DND-41 (cell line): ENCODE data around the gene DAAM2.

ENCODE experiments used
- ATAC-seq: fragments of 200-7000 bp; cut with Tn5 transposase; 3 replicates; pipeline ENCODE4 v1.9.1; 2021; ENCODE audit warnings: low read depth; ENCODE audit not compliant: insufficient read depth
- DNase-seq: peaks from one replicate; pipeline ENCODE4 v3.0.0-alpha.2; 2020
- H2AFZ ChIP-seq: 2 replicates; pipeline ENCODE4 v1.6.0; 2012; ENCODE audit warnings: low read depth, low read length
- H3K27ac ChIP-seq: 2 replicates; pipeline ENCODE4 v1.5.1; 2012; ENCODE audit warnings: low read length, inconsistent platforms
- H3K27me3 ChIP-seq: fragments of 200-600 bp; sonication (generic); 2 replicates; pipeline ENCODE4 v1.6.0; 2012; ENCODE audit warnings: low read length, mild to moderate bottlenecking, inconsistent platforms; ENCODE audit not compliant: insufficient read depth, poor library complexity
- H3K36me3 ChIP-seq: 2 replicates; pipeline ENCODE4 v1.5.1; 2012; ENCODE audit warnings: low read length, inconsistent platforms; ENCODE audit not compliant: insufficient read depth
- H3K4me1 ChIP-seq: 2 replicates; pipeline ENCODE4 v1.5.1; 2012; ENCODE audit warnings: mild to moderate bottlenecking, low read length; ENCODE audit not compliant: insufficient read depth
- H3K4me2 ChIP-seq: 2 replicates; pipeline ENCODE4 v1.6.0; 2012; ENCODE audit warnings: mild to moderate bottlenecking, moderate library complexity, low read length, inconsistent platforms; ENCODE audit not compliant: insufficient read depth
- H3K4me3 ChIP-seq, 2 experiments: fragments of 200-600 bp in 1 of 2; shearing (Covaris generic) in 1 of 2; 2 replicates each; pipeline ENCODE4 v1.5.1; 2012 to 2016; ENCODE audit warnings: inconsistent platforms in 2 of 2, low read length in 2 of 2, mild to moderate bottlenecking in 2 of 2, low read depth in 1 of 2, moderate library complexity in 1 of 2
- H3K79me2 ChIP-seq: 2 replicates; pipeline ENCODE4 v1.6.0; 2012; ENCODE audit warnings: low read length, inconsistent platforms; ENCODE audit not compliant: insufficient read depth
- H3K9ac ChIP-seq: 2 replicates; pipeline ENCODE4 v1.6.0; 2012; ENCODE audit warnings: low read depth, mild to moderate bottlenecking, inconsistent platforms, low read length, moderate library complexity
- H3K9me3 ChIP-seq: 2 replicates; pipeline ENCODE4 v1.5.1; 2012; ENCODE audit warnings: low read length, moderate library complexity, mild to moderate bottlenecking, inconsistent platforms; ENCODE audit not compliant: insufficient read depth, severe bottlenecking
- H4K20me1 ChIP-seq: 2 replicates; pipeline ENCODE4 v1.6.0; 2012; ENCODE audit warnings: low read length; ENCODE audit not compliant: insufficient read depth
- EZH2 ChIP-seq: IDR thresholded peaks from 3 replicates; pipeline ENCODE4 v1.6.1; 2012; ENCODE audit warnings: borderline replicate concordance, low read depth, mild to moderate bottlenecking, moderate library complexity, low read length, inconsistent platforms; ENCODE audit not compliant: severe bottlenecking
- TF ChIP-seq, protein P1 (sequence below): IDR thresholded peaks from 2 replicates; pipeline ENCODE4 v1.5.1; 2012; ENCODE audit warnings: borderline replicate concordance, low read length, moderate library complexity, mild to moderate bottlenecking; ENCODE audit not compliant: poor library complexity, severe bottlenecking; ENCODE audit errors: extremely low read depth

The DAAM2 gene

DNA sequence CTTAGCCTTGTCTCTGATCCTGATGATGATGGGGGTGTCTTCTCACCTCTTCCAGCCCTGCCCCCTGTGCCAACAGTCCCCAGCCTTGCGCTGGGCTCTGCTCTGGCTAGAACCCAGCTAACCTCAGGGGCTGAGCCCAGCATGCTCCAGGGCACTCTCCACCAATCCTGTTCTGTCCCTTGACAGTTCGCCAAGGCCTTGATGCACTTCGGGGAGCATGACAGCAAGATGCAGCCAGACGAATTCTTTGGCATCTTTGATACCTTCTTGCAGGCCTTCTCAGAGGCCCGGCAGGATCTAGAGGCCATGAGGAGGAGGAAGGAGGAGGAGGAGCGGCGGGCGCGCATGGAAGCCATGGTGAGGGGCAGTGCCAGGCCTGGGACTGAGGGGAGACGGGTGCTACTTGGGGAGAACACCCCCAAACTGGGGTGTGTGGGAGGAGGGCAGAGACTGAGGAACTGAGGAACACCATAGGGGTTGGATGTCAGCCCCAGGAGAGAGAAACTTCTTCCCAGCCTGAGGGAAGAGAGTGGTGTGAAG, 109.0 kb downstream of the DAAM2 start:
- no peak overlapping the region for H2AFZ ChIP-seq
- H3K27me3 ChIP-seq, result no peaks in the 10 kb centered on the region
- no peak overlapping the region for H3K4me3 ChIP-seq
- ATAC-seq (no peak), DNase-seq (no peak)
- no peaks in the 10 kb centered on the region for H4K20me1 ChIP-seq
- no peaks in the 10 kb centered on the region for H3K4me1 ChIP-seq
- TF ChIP-seq EZH2, result no peak
- TF ChIP-seq, protein P1, sequence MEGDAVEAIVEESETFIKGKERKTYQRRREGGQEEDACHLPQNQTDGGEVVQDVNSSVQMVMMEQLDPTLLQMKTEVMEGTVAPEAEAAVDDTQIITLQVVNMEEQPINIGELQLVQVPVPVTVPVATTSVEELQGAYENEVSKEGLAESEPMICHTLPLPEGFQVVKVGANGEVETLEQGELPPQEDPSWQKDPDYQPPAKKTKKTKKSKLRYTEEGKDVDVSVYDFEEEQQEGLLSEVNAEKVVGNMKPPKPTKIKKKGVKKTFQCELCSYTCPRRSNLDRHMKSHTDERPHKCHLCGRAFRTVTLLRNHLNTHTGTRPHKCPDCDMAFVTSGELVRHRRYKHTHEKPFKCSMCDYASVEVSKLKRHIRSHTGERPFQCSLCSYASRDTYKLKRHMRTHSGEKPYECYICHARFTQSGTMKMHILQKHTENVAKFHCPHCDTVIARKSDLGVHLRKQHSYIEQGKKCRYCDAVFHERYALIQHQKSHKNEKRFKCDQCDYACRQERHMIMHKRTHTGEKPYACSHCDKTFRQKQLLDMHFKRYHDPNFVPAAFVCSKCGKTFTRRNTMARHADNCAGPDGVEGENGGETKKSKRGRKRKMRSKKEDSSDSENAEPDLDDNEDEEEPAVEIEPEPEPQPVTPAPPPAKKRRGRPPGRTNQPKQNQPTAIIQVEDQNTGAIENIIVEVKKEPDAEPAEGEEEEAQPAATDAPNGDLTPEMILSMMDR, result no peak
- no peak overlapping the region for H3K9ac ChIP-seq
- H3K27ac ChIP-seq, result no peak overlapping the region
- no peaks in the 10 kb centered on the region for H3K9me3 ChIP-seq
- no peaks in the 10 kb centered on the region for H3K79me2 ChIP-seq
- no peak overlapping the region for H3K4me2 ChIP-seq
- H3K36me3 ChIP-seq, result no peaks in the 10 kb centered on the region

DNA sequence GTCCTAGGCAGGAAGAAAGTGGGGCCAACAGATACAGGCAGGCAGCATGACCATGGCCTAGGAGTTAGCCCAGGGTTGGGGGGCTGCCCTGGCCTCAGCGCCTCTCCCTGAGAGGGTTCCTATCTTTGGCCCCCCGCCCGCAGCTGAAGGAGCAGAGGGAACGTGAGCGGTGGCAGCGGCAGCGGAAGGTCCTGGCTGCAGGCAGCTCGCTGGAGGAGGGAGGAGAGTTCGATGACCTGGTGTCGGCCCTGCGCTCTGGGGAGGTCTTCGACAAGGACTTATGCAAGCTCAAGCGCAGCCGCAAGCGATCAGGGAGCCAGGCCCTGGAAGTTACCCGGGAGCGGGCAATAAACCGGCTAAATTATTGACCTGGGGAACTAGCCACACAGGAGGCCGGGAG, 109.5 kb downstream of the DAAM2 start:
- H2AFZ ChIP-seq, result no peak overlapping the region
- ATAC-seq (no peak), DNase-seq (no peak)
- H3K27me3 ChIP-seq, result no peaks in the 10 kb centered on the region
- H3K9ac ChIP-seq, result no peak overlapping the region
- no peak overlapping the region for H3K27ac ChIP-seq
- no peaks in the 10 kb centered on the region for H3K36me3 ChIP-seq
- no peaks in the 10 kb centered on the region for H3K4me1 ChIP-seq
- H3K79me2 ChIP-seq, result no peaks in the 10 kb centered on the region
- H4K20me1 ChIP-seq, result no peaks in the 10 kb centered on the region
- no peak overlapping the region for H3K4me3 ChIP-seq
- no peak overlapping the region for H3K4me2 ChIP-seq
- no peak for TF ChIP-seq EZH2
- TF ChIP-seq, protein P1, result no peak
- H3K9me3 ChIP-seq, result no peaks in the 10 kb centered on the region

DNA sequence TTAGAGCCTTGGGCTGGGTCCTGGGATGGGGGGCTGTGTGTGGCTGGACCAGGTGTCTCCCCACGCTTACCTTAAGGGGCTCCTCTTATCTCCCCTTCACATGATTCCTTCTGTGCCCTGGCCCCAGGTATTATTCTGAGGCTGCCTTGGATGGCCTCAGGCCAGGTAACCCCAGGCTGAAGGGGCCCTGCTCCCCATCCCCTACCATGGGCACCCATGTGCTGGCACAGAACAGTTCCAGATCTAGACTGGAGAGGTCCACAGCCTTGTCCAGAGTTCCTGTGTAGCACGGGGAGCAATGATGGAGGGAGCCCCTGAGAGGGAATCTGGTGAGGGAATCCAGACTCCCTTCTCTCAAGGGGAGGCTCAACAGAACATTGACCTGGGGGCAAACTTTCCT, 110.0 kb downstream of the DAAM2 start:
- Histone ChIP-seq H2AFZ (no peak overlapping the region), H3K36me3 (no peaks in the 10 kb centered on the region), H3K27me3 (no peaks in the 10 kb centered on the region), H3K9me3 (no peaks in the 10 kb centered on the region), H3K79me2 (no peaks in the 10 kb centered on the region), H3K27ac (no peak overlapping the region), H3K9ac (no peak overlapping the region), H3K4me1 (no peaks in the 10 kb centered on the region), H4K20me1 (no peaks in the 10 kb centered on the region), H3K4me2 (no peak overlapping the region), H3K4me3 (no peak overlapping the region)
- TF ChIP-seq, protein P1, result no peak
- no peak for TF ChIP-seq EZH2
- DNase-seq (no peak), ATAC-seq (no peak)
